Gastroesophageal sphincter (tissue), 4 donors: ENCODE data around the gene KPNB1. TPM values are rescaled to one million over a fixed set of nuclear protein-coding genes. Genes with fewer than 3 reads are reported as not detected.
A peak's percentile ranks its signal among the peaks of the same experiment; 100 is the strongest.
"Not testable (repeated sequence)": the region's sequence is repeated elsewhere in the genome, so short reads cannot be mapped to it uniquely, and the experiment has no call there.

Experiments
- ATAC-seq: fragments of 150-250 bp; one replicate; pipeline ENCODE4 v1.9.1; 2016; ENCODE audit warnings: mild to moderate bottlenecking, moderate library complexity
- H3K27ac ChIP-seq, 4 donors: fragments of 200-600 bp; sonication (generic) in 3 of 4; 1 replicate in 3 of 4; 2 replicates in 1 of 4; pipeline ENCODE4 v1.5.1; 2016 to 2019
- H3K27me3 ChIP-seq: fragments of 200-600 bp; sonication (generic); one replicate; pipeline ENCODE4 v1.5.1; 2019
- H3K36me3 ChIP-seq, 2 donors: fragments of 200-600 bp; sonication (generic); one replicate each; pipeline ENCODE4 v1.5.1; 2019; ENCODE audit warnings: control low read depth in 1 of 2
- H3K4me1 ChIP-seq, 3 donors: fragments of 200-600 bp; sonication (generic); 1 replicate in 2 of 3; 2 replicates in 1 of 3; pipeline ENCODE4 v1.5.1; 2016 to 2019; ENCODE audit warnings: control low read depth in 2 of 3
- H3K4me3 ChIP-seq, 2 donors: fragments of 200-600 bp; sonication (generic); one replicate each; pipeline ENCODE4 v1.5.1; 2019; ENCODE audit warnings: mild to moderate bottlenecking in 1 of 2, moderate library complexity in 1 of 2
- H3K9me3 ChIP-seq, 3 donors: fragments of 200-600 bp; sonication (generic); one replicate each; pipeline ENCODE4 v1.5.1; 2017 to 2019; ENCODE audit warnings: control low read depth in 2 of 3
- CTCF ChIP-seq, 4 experiments: fragments of 200-600 bp in 2 of 4; fragments of 450-650 bp in 2 of 4; sonication (generic) in 1 of 4; IDR thresholded peaks; one replicate each; pipeline ENCODE4 v1.5.1; 2017 to 2019; ENCODE audit warnings: antibody characterized with exemption in 4 of 4, mild to moderate bottlenecking in 2 of 4, moderate library complexity in 2 of 4
- EP300 ChIP-seq: sonication (generic); formaldehyde crosslinking; IDR thresholded peaks from one replicate; pipeline ENCODE4 v1.6.1; 2017; ENCODE audit warnings: antibody characterized with exemption, mild to moderate bottlenecking
- POLR2A ChIP-seq, 2 donors: fragments of 450-650 bp; IDR thresholded peaks; one replicate each; pipeline ENCODE4 v1.6.1; 2017; ENCODE audit warnings: antibody characterized with exemption in 2 of 2, mild to moderate bottlenecking in 2 of 2, moderate library complexity in 1 of 2
- POLR2AphosphoS5 ChIP-seq: sonication (generic); formaldehyde crosslinking; IDR thresholded peaks from one replicate; pipeline ENCODE4 v1.6.1; 2017; ENCODE audit warnings: antibody characterized with exemption
- WGBS, 2 donors: methylation state at CpG; one replicate each; pipeline ENCODE4 v1.1.5; 2018; ENCODE audit warnings: low coverage in 1 of 2; 5-methylcytosine and 5-hydroxymethylcytosine counted together
- total RNA-seq, 4 donors: library from RNA; depleted of rRNA; stranded (reverse); fragments of >200 nt; gene quantifications; one replicate each; pipeline ENCODE4 v1.1.0, GENCODE V29; 2016

KPNB1 gene
- total RNA-seq, 4 donors from 2014 or later = 192 to 215 (median 211) TPM

- Histone ChIP-seq H3K36me3 (peaks cover 11 to 86% of the 10 kb centered on the region in 2 donors), H3K27me3 (no peaks in the 10 kb centered on the region), H3K27ac (no peak overlapping the region), H3K9me3 (no peaks in the 10 kb centered on the region), H3K4me3 (no peak overlapping the region), H3K4me1 (peaks cover 0 to 14% (median 0%) of the 10 kb centered on the region in 3 donors)
- WGBS, 2 donors = 81% methylated on average over 2 of the region's 2 CpGs; no CpG with 5 or more reads in 1 of the 2 donors
- ATAC-seq = no peak
- no peak for TF ChIP-seq CTCF (IDR thresholded peaks at IDR 0.05)
- no peak for TF ChIP-seq POLR2A (IDR thresholded peaks at IDR 0.05)
- TF ChIP-seq EP300 = no peak
- TF ChIP-seq POLR2AphosphoS5 = no peak
Observed at GRCh38 chr17:47682138-47682537, 32.4 kb downstream of the KPNB1 start.

- Histone ChIP-seq H3K4me1 (peaks cover 0 to 14% (median 0%) of the 10 kb centered on the region in 3 donors), H3K36me3 (peaks cover 11 to 80% of the 10 kb centered on the region in 2 donors)
- WGBS, 2 donors = 67 to 80% methylated on average over 1 to 4 of the region's 4 CpGs
- H3K4me3 ChIP-seq, H3K27me3 ChIP-seq, ATAC-seq, H3K27ac ChIP-seq, H3K9me3 ChIP-seq: not testable (repeated sequence)
Observed at GRCh38 chr17:47682727-47683126, 33.0 kb downstream of the KPNB1 start.

- Histone ChIP-seq H3K4me1 (peaks cover 0 to 14% (median 0%) of the 10 kb centered on the region in 3 donors), H3K27ac (no peak overlapping the region), H3K27me3 (no peaks in the 10 kb centered on the region), H3K4me3 (no peak overlapping the region), H3K36me3 (peaks cover 6 to 67% of the 10 kb centered on the region in 2 donors), H3K9me3 (no peaks in the 10 kb centered on the region)
- TF ChIP-seq POLR2AphosphoS5 (no peak), POLR2A (IDR thresholded peaks at IDR 0.05) (no peak), CTCF (IDR thresholded peaks at IDR 0.05) (no peak), EP300 (no peak)
- WGBS, 2 donors = 63 to 69% methylated on average over 3 of the region's 4 CpGs
- no peak for ATAC-seq
Observed at GRCh38 chr17:47684025-47684424, 34.3 kb downstream of the KPNB1 start.

GRCh38 chr17:47684535-47685193 lies 34.9 kb downstream of the KPNB1 start:
- Histone ChIP-seq H3K4me1 (peaks cover 0 to 14% (median 0%) of the 10 kb centered on the region in 3 donors), H3K36me3 (peaks cover 4 to 60% of the 10 kb centered on the region in 2 donors), H3K9me3 (no peaks in the 10 kb centered on the region), H3K27ac (no peak overlapping the region), H3K4me3 (no peak overlapping the region), H3K27me3 (no peaks in the 10 kb centered on the region)
- 56 to 73% methylated on average over 3 to 4 of the region's 4 CpGs for WGBS, 2 donors
- ATAC-seq = no peak
- TF ChIP-seq CTCF (IDR thresholded peaks at IDR 0.05) = no peak
- no peak for TF ChIP-seq EP300
- no peak for TF ChIP-seq POLR2A (IDR thresholded peaks at IDR 0.05)
- no peak for TF ChIP-seq POLR2AphosphoS5

- 71 to 76% methylated on average over 4 of the region's 4 CpGs for WGBS, 2 donors
- peak; percentile 12 for ATAC-seq
Observed at GRCh38 chr17:47685556-47686275, 36.0 kb downstream of the KPNB1 start.

More at GRCh38 chr17:47685556-47686275, 36.0 kb downstream of the KPNB1 start:
- Histone ChIP-seq H3K9me3 (no peaks in the 10 kb centered on the region), H3K4me3 (no peak overlapping the region), H3K36me3 (peaks cover 0 to 50% of the 10 kb centered on the region in 2 donors), H3K27ac (no peak overlapping the region), H3K4me1 (peaks cover 0 to 14% (median 0%) of the 10 kb centered on the region in 3 donors), H3K27me3 (no peaks in the 10 kb centered on the region)
- TF ChIP-seq POLR2A (IDR thresholded peaks at IDR 0.05) = no peak
- no peak for TF ChIP-seq EP300
- TF ChIP-seq CTCF (IDR thresholded peaks at IDR 0.05) = no peak
- no peak for TF ChIP-seq POLR2AphosphoS5
